GM12891 (cell line): Measurements from ENCODE around the gene POLE2.
A peak's percentile ranks its signal among the peaks of the same experiment; 100 is the strongest.

Source experiments
- POLR2A ChIP-seq: IDR thresholded peaks from 2 replicates; pipeline ENCODE4 v1.6.1; 2011; ENCODE audit warnings: low read depth, low read length, control low read depth
- POLR2AphosphoS5 ChIP-seq: IDR thresholded peaks from 2 replicates; pipeline ENCODE4 v1.6.1; 2011; ENCODE audit warnings: low read depth, low read length, control low read depth
- TAF1 ChIP-seq: IDR thresholded peaks from 2 replicates; pipeline ENCODE4 v1.6.1; 2011; ENCODE audit warnings: low read depth, low read length, control low read depth

GRCh38 chr14:49634547-49635334 lies 53.3 kb downstream of the POLE2 start, which contains the start of gene DNAAF2:
- TF ChIP-seq POLR2A (no peak; the same call in 1 of the 2 replicates), TAF1 (no peak), POLR2AphosphoS5 (0 out of 2 replicates have a peak, but pooled peaks have one; percentile 24)
